ENCODE data around the gene GABBR2.
"Not testable (repeated sequence)": the region's sequence is repeated elsewhere in the genome, so short reads cannot be mapped to it uniquely, and the experiment has no call there.

GABBR2 gene

DNA sequence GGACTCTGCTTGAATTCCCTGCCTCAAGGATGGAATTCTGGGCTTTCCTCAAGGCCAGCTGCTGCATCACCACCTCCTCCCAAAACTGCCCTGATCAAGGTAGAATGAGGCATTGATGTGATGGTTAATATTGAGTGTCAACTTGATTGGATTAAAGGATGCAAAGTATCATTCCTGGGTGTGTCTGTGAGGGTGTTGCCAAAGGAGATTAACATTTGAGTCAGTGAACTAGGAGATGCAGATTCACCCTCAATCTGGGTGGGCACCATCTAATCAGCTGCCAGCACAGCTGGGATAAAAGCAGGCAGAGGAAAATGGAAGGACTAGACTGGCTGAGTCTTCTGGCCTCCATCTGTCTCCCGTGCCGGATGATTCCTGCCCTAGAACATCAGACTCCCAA, 23.9 kb downstream of the GABBR2 start:
- H3K4me3 Mint-ChIP-seq; H3K4me1 Mint-ChIP-seq (ENCODE audit: low read depth); H3K36me3 Mint-ChIP-seq (ENCODE audit: low read depth); H3K9me3 Mint-ChIP-seq; H3K27me3 Mint-ChIP-seq (ENCODE audit: low read depth); H3K27ac Mint-ChIP-seq: not testable (repeated sequence)

DNA sequence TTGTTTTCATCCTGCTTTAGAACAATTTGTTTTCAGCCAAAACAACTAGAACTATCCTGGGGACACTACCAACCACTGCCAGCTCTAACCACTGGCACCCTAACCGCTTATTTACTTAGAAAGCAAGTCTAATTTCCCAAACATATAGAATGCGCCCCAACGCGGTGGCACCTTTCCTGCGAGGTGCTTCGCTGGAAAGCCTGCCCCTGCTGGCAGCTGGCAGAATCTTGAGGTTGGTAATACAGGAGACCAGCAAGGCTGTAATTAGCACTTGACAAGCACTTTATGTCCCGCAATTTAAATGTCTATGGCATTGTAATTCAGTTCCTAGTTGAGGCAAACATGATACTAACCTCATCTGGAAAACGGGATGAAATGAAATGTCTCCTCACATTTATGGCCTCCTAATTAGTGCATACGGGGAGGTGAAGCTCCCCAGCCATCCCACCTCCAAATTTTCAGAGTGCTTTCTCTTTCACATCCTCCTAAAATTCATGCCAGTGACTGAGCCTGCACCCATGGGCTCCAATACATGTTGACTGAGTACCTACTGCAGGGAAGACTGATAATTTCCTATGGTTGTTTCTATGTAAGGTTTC, 30.4 kb downstream of the GABBR2 start:
- H3K27me3 Mint-ChIP-seq (ENCODE audit: low read depth) = peaks cover 15% of the 10 kb centered on the region
- H3K36me3 Mint-ChIP-seq (ENCODE audit: low read depth) = no peaks in the 10 kb centered on the region
- no peak overlapping the region for H3K27ac Mint-ChIP-seq

DNA sequence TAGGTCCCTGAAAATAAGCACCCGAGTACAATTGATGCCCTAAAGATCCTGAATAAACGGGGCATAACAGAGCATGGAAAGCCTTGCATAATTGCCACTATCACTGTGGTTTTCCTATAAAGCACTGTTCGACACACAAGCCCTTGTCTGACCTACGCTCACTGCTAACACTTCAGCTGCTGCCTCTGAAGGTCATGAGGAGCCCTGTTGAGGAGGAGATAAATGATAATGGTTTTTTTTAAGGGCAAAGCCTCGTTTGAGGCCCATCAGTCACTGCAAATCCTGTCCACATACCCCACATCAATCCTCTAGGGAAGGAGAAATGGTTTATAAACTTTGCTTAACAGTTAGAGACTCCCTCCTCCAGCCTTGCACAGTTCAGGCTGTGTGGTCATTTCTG, 35.1 kb downstream of the GABBR2 start:
- no peaks in the 10 kb centered on the region for H3K4me1 Mint-ChIP-seq (ENCODE audit: low read depth)
- H3K27ac Mint-ChIP-seq = no peak overlapping the region
- no peaks in the 10 kb centered on the region for H3K9me3 Mint-ChIP-seq
- H3K4me3 Mint-ChIP-seq = no peak overlapping the region
- peaks cover 9% of the 10 kb centered on the region for H3K27me3 Mint-ChIP-seq (ENCODE audit: low read depth)
- H3K36me3 Mint-ChIP-seq (ENCODE audit: low read depth) = no peaks in the 10 kb centered on the region

More for the DNA sequence above, 30.4 kb downstream of the GABBR2 start:
- H3K9me3 Mint-ChIP-seq = no peaks in the 10 kb centered on the region
- H3K4me1 Mint-ChIP-seq (ENCODE audit: low read depth) = no peaks in the 10 kb centered on the region
- H3K4me3 Mint-ChIP-seq = no peak overlapping the region

DNA sequence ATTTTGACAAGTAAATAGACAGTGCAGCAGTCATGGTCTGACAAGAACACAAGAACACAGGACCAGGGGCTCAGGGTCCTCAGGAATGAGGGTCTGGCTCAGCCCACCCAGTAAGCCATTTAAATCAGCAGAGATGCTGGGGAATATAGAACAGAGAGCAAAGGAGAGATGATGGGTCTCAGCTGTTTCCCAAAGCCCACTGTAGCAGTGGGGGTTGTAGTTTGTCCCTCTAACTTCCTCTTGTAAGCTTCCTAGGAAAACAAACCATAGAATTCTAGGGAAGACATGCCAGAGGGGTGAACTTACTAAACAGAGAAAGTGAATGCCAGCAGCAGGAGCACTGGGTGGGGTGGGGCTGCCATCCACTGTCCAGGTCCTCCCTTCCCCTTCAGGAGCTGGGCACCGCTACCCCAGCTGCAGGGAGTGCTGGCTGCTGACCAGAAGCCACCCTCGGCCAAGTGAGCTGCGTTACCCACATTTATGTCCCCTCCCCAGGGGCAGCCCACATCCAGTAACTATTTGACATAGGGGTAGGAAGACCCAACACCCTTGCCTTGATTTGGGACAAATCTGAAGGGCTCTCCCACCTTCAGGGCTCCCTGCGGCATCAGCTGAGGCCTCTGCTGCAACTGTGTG, 41.6 kb downstream of the GABBR2 start:
- Mint-ChIP-seq H3K4me1 (ENCODE audit: low read depth) (no peaks in the 10 kb centered on the region), H3K9me3 (no peaks in the 10 kb centered on the region), H3K27me3 (ENCODE audit: low read depth) (peaks cover 5% of the 10 kb centered on the region), H3K27ac (no peak overlapping the region), H3K4me3 (no peak overlapping the region), H3K36me3 (ENCODE audit: low read depth) (no peaks in the 10 kb centered on the region)

DNA sequence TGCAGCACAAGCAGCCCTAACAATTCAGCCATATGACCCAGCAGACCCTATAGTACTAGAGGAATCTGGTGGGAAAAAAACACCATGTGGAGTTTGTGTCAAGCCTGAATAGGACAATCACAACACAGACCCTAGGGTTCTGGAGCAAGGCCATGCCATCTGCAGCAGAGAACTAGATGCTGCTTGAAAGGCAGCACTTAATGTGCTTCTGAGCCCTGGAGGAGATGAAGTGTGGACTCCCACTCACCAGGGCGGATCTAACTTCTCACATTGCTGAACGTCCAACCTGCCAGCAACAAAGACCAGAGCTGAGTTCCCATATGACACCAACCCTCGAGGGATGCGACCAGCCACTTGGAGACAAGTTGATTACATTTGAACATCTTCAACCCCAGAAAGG, 43.2 kb downstream of the GABBR2 start:
- peaks cover 5% of the 10 kb centered on the region for H3K27me3 Mint-ChIP-seq (ENCODE audit: low read depth)

DNA sequence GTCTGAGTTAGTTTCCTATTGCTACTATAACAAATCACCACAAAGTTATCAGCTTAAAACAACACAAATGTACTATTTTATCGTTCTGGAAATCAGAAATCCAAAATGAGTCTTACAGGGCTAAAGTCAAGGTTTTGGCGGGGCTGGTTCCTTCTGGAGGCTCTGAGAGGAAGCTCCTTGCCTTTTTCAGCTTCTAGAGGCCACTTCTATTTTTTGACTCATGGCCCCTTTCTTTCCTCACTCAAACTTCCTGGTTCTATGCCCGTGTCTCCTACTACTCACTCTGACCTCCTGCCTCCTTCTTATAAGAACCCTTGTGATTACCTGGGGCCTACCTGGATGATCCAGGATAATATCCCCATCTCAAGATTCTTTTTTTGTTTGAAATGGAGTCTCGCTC, 48.2 kb downstream of the GABBR2 start:
- no peak overlapping the region for H3K4me3 Mint-ChIP-seq
- no peaks in the 10 kb centered on the region for H3K36me3 Mint-ChIP-seq (ENCODE audit: low read depth)
- H3K9me3 Mint-ChIP-seq = no peaks in the 10 kb centered on the region
- H3K27ac Mint-ChIP-seq = no peak overlapping the region
- peaks cover 8% of the 10 kb centered on the region for H3K27me3 Mint-ChIP-seq (ENCODE audit: low read depth)
- no peaks in the 10 kb centered on the region for H3K4me1 Mint-ChIP-seq (ENCODE audit: low read depth)

More for the DNA sequence above, 43.2 kb downstream of the GABBR2 start:
- Mint-ChIP-seq H3K36me3 (ENCODE audit: low read depth) (no peaks in the 10 kb centered on the region), H3K4me3 (no peak overlapping the region), H3K4me1 (ENCODE audit: low read depth) (no peaks in the 10 kb centered on the region), H3K9me3 (no peaks in the 10 kb centered on the region), H3K27ac (no peak overlapping the region)

DNA sequence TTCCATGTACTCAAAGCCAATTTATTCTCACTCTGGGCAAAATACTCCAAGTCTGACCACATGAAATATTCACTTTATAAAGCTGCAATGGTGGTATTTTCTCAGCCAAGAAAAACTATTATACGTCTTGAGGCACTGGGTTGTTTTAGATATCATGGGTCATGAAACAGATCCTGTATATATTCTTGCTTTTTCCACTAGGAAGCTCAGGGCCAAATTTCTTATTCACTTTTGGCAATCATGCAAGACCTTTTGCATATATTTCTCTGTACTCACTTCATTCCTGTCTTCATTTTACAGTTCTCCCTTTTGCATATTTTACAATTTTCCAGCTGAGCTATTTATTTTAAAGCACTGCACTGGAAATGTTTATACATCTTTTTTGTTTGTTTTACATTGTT, 49.8 kb downstream of the GABBR2 start:
- Mint-ChIP-seq H3K27ac (no peak overlapping the region), H3K27me3 (ENCODE audit: low read depth) (peaks cover 8% of the 10 kb centered on the region), H3K4me3 (no peak overlapping the region), H3K36me3 (ENCODE audit: low read depth) (no peaks in the 10 kb centered on the region), H3K4me1 (ENCODE audit: low read depth) (no peaks in the 10 kb centered on the region), H3K9me3 (no peaks in the 10 kb centered on the region)

DNA sequence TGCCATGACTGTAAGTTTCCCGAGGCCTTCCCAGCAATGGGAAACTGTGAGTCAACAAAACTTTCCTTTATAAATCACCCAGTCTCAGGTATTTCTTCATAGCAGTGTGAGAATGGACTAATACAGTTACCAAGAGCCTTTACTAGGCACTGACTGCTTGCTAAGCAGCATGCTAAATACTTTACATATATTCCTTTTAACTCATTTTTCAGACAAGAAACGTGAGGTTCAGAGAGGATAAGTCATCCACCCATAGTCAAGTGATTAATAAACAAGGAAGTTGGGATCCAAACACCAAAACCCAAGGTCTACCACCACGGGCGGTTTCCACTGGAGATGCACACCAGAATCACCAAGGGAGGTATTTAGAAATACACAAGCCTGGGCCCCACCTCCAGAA, 50.8 kb downstream of the GABBR2 start:
- no peaks in the 10 kb centered on the region for H3K36me3 Mint-ChIP-seq (ENCODE audit: low read depth)
- H3K27me3 Mint-ChIP-seq (ENCODE audit: low read depth) = peaks cover 10% of the 10 kb centered on the region
- no peaks in the 10 kb centered on the region for H3K9me3 Mint-ChIP-seq
- no peaks in the 10 kb centered on the region for H3K4me1 Mint-ChIP-seq (ENCODE audit: low read depth)
- H3K27ac Mint-ChIP-seq = no peak overlapping the region
- no peak overlapping the region for H3K4me3 Mint-ChIP-seq

DNA sequence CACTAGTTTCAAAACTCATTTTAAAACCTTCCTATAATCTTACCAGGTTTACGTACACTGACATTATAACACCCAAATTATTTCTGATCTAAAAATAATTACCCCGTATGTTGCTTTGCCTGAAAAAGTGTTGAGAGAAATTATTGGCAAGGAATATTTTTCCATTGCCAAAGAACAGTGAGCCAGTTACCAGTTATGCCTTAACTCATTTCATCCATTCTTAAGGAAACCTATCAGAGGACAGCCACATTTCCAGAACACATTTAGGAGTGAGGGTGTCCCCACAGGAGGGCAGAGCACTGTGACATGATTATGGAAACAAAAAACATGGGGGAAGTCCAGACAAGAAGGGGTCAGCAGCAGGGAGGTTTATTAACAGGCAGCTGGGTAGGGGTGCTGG, 52.2 kb downstream of the GABBR2 start:
- Mint-ChIP-seq H3K27ac (no peak overlapping the region), H3K36me3 (ENCODE audit: low read depth) (no peaks in the 10 kb centered on the region), H3K4me3 (no peak overlapping the region), H3K4me1 (ENCODE audit: low read depth) (no peaks in the 10 kb centered on the region), H3K27me3 (ENCODE audit: low read depth) (peaks cover 10% of the 10 kb centered on the region), H3K9me3 (no peaks in the 10 kb centered on the region)

DNA sequence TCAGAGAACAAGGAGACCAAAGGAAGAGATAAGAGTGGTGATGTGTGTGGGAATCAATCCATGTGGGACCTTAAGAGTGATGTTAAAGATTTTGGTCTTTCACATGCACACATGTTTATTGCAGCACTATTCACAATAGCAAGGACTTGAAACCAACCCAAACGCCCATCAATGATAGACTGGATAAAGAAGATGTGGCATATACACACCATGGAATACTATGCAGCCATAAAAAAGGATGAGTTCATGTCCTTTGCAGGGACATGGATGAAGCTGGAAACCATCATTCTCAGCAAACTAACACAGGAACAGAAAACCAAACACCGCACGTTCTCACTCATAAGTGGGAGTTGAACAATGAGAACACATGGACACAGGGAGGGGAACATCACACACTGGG, 53.3 kb downstream of the GABBR2 start:
- H3K27me3 Mint-ChIP-seq (ENCODE audit: low read depth) = peaks cover 13% of the 10 kb centered on the region
- H3K4me3 Mint-ChIP-seq; H3K27ac Mint-ChIP-seq; H3K36me3 Mint-ChIP-seq (ENCODE audit: low read depth); H3K9me3 Mint-ChIP-seq; H3K4me1 Mint-ChIP-seq (ENCODE audit: low read depth): not testable (repeated sequence)

DNA sequence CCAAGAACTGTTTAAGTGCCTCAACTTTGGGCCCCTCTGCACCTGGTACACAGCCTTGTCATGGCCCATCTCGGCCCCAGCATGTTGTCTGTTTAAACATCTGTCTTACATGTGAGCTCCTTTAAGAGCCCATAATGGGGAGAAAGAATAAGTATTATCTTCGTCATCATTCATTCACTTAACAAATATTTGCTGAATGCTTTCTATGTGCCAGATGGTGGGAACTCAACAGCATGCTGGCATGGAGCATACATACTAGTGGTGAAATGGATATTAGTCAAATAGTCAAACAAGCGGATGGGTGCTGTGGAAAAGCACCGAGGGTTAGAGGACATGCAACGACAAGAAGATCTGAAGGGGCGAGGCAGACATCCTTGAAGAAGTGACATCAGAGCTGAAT, 54.5 kb downstream of the GABBR2 start:
- Mint-ChIP-seq H3K36me3 (ENCODE audit: low read depth) (no peaks in the 10 kb centered on the region), H3K4me1 (ENCODE audit: low read depth) (no peaks in the 10 kb centered on the region), H3K27me3 (ENCODE audit: low read depth) (peaks cover 18% of the 10 kb centered on the region), H3K4me3 (no peak overlapping the region), H3K27ac (no peak overlapping the region), H3K9me3 (no peaks in the 10 kb centered on the region)

DNA sequence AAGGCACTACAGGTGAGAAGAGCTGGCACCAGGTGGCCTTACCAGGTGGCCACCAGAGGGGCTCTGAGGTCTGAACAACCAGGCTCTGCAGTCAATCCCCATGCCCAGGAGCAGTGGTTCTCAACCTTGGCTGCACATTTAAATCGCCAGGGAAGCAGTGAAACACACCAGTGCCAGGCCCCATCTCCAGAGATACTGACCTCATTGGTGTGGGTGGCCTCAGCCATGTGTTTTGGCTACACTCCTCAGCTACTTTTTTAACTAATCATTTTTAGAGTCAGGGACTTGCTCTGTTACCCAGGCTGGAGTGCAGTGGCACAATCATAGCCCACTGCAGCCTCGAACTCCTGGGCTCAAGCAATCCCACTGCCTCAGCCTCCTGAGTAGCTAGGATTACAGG, 56.0 kb downstream of the GABBR2 start:
- Mint-ChIP-seq H3K9me3 (no peaks in the 10 kb centered on the region), H3K36me3 (ENCODE audit: low read depth) (no peaks in the 10 kb centered on the region), H3K4me3 (no peak overlapping the region), H3K4me1 (ENCODE audit: low read depth) (no peaks in the 10 kb centered on the region), H3K27ac (no peak overlapping the region), H3K27me3 (ENCODE audit: low read depth) (peaks cover 14% of the 10 kb centered on the region)

DNA sequence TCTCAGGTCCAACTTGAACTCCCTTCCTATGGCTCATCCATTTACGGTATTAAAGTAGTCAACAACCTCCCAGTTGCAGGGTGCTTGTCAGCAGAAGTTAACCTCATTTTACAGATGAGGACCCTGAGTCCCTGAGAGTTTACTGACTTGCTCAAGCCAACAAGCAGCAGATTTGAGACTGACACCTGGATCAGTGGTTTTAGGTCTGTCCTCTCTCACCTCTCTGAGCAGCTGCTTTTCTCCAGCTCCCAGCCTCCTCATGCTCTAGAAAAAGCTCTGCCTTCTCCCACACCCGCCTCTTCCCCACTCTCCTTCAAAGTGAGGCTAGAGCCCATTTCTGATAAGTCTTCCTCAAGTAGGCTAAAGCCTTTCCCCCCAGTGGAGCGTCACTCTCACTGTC, 56.4 kb downstream of the GABBR2 start:
- Mint-ChIP-seq H3K9me3 (no peaks in the 10 kb centered on the region), H3K27me3 (ENCODE audit: low read depth) (peaks cover 14% of the 10 kb centered on the region), H3K27ac (no peak overlapping the region), H3K4me3 (no peak overlapping the region), H3K36me3 (ENCODE audit: low read depth) (no peaks in the 10 kb centered on the region), H3K4me1 (ENCODE audit: low read depth) (no peaks in the 10 kb centered on the region)

DNA sequence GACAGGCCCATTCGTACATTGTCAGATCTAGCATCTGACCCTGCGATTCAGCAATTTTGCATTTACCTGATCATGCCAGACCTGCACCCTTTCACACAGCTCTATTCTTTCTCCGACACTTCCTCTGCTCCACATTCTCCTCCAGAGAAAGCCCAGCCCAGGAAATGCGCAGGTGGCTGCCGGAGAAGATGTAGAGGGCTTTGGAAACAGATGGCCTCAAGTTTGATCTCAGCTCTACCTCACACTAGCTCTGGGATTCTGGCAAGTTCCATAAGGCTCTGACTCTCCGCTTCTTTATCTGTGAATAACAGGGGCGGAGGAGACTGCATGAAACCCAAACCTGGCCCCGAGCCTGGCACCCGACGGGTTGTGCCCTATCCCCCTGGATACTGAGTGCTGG, 61.5 kb downstream of the GABBR2 start:
- H3K4me1 Mint-ChIP-seq (ENCODE audit: low read depth) = no peaks in the 10 kb centered on the region
- H3K27me3 Mint-ChIP-seq (ENCODE audit: low read depth) = peaks cover 8% of the 10 kb centered on the region
- no peaks in the 10 kb centered on the region for H3K36me3 Mint-ChIP-seq (ENCODE audit: low read depth)

DNA sequence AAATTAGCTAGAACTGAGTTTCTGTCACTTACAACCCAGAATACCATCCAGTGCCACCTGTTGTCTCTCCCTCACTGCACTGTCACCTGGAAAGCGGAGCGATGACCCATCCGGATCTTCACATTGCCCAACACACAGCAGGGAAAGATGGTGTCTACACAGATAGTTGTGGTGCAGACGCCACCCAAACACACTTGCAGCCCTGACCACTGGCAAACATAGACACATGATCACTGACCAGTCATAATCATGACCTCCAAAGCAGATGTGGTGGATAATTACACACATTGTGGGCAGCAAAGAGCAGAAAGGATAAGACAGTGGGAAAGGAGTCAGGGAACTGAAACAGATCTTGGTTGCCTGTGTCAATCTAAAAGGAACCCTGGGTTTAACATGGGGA, 64.7 kb downstream of the GABBR2 start:
- H3K4me1 Mint-ChIP-seq (ENCODE audit: low read depth) = no peaks in the 10 kb centered on the region
- H3K4me3 Mint-ChIP-seq = no peak overlapping the region
- no peak overlapping the region for H3K27ac Mint-ChIP-seq
- H3K9me3 Mint-ChIP-seq = no peaks in the 10 kb centered on the region
- no peaks in the 10 kb centered on the region for H3K36me3 Mint-ChIP-seq (ENCODE audit: low read depth)
- peaks cover 5% of the 10 kb centered on the region for H3K27me3 Mint-ChIP-seq (ENCODE audit: low read depth)

More for the DNA sequence above, 61.5 kb downstream of the GABBR2 start:
- no peak overlapping the region for H3K4me3 Mint-ChIP-seq
- no peaks in the 10 kb centered on the region for H3K9me3 Mint-ChIP-seq
- no peak overlapping the region for H3K27ac Mint-ChIP-seq

Data from T-helper 1 cell treated with Interleukin-12 subunit alpha and Interleukin-12 subunit beta and Interleukin-4 antibody, amounts not matched to agents 30 μg/mL and 1 μg/mL, for 36 hours (primary cell).